Measurements from ENCODE around the gene MTHFD2L. TPM values are rescaled to one million over a fixed set of nuclear protein-coding genes. Genes with fewer than 3 reads are reported as not detected.

The MTHFD2L gene
- polyA plus RNA-seq, 3 donors, result 4.3 to 7.0 (median 4.8) TPM

DNA sequence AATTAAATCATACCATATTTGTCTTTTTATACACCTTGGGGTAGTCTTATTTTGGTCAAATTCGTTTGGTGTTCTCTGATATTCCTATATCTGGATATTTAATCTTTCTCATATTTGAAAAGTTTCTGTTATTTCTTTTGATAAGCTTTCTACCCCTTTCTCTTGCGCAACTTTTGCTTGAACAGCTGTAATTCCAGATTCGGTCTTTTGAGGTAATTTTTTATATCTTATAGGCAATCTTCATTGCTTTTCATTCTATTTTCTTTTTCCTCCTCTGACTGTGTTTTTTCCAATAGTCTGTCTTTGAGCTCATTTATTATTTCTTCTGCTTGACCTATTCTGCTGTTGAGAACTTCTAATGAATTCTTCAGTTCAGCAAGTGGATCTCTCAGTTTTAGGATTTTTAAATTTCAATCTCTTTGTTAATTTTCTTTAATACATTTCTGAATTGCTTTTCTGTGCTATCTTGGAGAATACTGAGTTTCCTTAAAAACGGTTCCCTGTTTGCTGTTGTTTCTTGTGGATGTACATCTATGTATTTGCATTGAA lies 11.3 kb upstream of the MTHFD2L start:
- TF ChIP-seq, protein P1, sequence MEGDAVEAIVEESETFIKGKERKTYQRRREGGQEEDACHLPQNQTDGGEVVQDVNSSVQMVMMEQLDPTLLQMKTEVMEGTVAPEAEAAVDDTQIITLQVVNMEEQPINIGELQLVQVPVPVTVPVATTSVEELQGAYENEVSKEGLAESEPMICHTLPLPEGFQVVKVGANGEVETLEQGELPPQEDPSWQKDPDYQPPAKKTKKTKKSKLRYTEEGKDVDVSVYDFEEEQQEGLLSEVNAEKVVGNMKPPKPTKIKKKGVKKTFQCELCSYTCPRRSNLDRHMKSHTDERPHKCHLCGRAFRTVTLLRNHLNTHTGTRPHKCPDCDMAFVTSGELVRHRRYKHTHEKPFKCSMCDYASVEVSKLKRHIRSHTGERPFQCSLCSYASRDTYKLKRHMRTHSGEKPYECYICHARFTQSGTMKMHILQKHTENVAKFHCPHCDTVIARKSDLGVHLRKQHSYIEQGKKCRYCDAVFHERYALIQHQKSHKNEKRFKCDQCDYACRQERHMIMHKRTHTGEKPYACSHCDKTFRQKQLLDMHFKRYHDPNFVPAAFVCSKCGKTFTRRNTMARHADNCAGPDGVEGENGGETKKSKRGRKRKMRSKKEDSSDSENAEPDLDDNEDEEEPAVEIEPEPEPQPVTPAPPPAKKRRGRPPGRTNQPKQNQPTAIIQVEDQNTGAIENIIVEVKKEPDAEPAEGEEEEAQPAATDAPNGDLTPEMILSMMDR (IDR thresholded peaks at IDR 0.05), result no peak
- no peak overlapping the region for H3K4me3 Mint-ChIP-seq
- peaks cover 0 to 5% (median 2%) of the 10 kb centered on the region in 7 donors for H3K9me3 Mint-ChIP-seq
- no peaks in the 10 kb centered on the region for H3K27me3 ChIP-seq (ENCODE audit: control insufficient read depth in 2 of 2, insufficient read depth in 2 of 2, low read length in 2 of 2)
- no CpG with 5 or more reads among the region's 4 CpGs for WGBS (ENCODE audit: insufficient coverage)
- H3K36me3 ChIP-seq (replicated peaks in 1 of 2; ENCODE audit: control insufficient read depth in 1 of 2, insufficient read depth in 2 of 2, low read length in 2 of 2), result no peaks in the 10 kb centered on the region
- H3K36me3 Mint-ChIP-seq, result no peaks in the 10 kb centered on the region
- H3K27ac Mint-ChIP-seq, result no peak overlapping the region
- no peaks in the 10 kb centered on the region for H3K4me1 ChIP-seq (ENCODE audit: control insufficient read depth in 1 of 2, insufficient read depth in 2 of 2, low read length in 2 of 2)
- DNase-seq, result no peak
- no peaks in the 10 kb centered on the region for H3K79me2 ChIP-seq (ENCODE audit: insufficient read depth, low read length)
- H3K4me2 ChIP-seq (replicated peaks; ENCODE audit: extremely low read depth, low read length, poor library complexity, severe bottlenecking), result no peak overlapping the region
- intact Hi-C loops (cut with micrococcal nuclease), result no loop called here
- no peaks in the 10 kb centered on the region for H4K20me1 ChIP-seq (ENCODE audit: insufficient read depth, low read length)
- H3K27ac ChIP-seq (ENCODE audit: low read depth in 1 of 2, low read length in 2 of 2), result no peak overlapping the region
- no peak overlapping the region for H2AFZ ChIP-seq (ENCODE audit: insufficient read depth, low read depth, low read length, poor library complexity, severe bottlenecking)
- H3K4me3 ChIP-seq (replicated peaks in 1 of 3; ENCODE audit: low read depth in 2 of 3, low read length in 3 of 3), result no peak overlapping the region
- no peak overlapping the region for H3K9ac ChIP-seq (ENCODE audit: insufficient read depth, low read length, poor library complexity, severe bottlenecking)
- no peaks in the 10 kb centered on the region for H3K4me1 Mint-ChIP-seq
- peaks cover 0 to 8% (median 1%) of the 10 kb centered on the region in 3 donors for H3K27me3 Mint-ChIP-seq (ENCODE audit: low read depth in 3 of 3)
- no peaks in the 10 kb centered on the region for H3K9me3 ChIP-seq (replicated peaks in 1 of 2; ENCODE audit: control insufficient read depth in 1 of 2, insufficient read depth in 1 of 2, low read length in 2 of 2)

DNA sequence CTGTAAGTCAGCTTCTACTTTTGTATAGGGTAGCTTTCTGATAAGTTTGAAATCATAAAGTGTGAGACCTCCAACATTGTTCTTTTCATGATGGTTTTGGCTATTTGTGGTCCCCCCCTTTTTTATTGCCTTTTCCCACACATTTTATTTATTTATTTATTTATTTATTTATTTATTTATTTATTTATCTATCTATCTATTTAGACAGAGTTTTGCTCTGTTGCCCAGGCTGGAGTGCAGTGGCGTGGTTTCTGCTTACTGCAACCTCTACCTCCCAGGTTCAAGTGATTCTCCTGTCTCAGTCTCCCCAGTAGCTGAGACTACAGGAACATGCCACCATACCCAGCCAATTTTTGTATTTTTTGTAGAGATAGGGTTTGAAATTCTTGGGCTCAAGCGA lies 9.7 kb upstream of the MTHFD2L start:
- Histone ChIP-seq H3K9ac (ENCODE audit: insufficient read depth, low read length, poor library complexity, severe bottlenecking) (no peak overlapping the region), H3K4me3 (replicated peaks in 1 of 3; ENCODE audit: low read depth in 2 of 3, low read length in 3 of 3) (no peak overlapping the region), H2AFZ (ENCODE audit: insufficient read depth, low read depth, low read length, poor library complexity, severe bottlenecking) (no peak overlapping the region), H3K27ac (ENCODE audit: low read depth in 1 of 2, low read length in 2 of 2) (no peak overlapping the region), H4K20me1 (ENCODE audit: insufficient read depth, low read length) (no peaks in the 10 kb centered on the region), H3K4me1 (ENCODE audit: control insufficient read depth in 1 of 2, insufficient read depth in 2 of 2, low read length in 2 of 2) (no peaks in the 10 kb centered on the region), H3K27me3 (ENCODE audit: control insufficient read depth in 2 of 2, insufficient read depth in 2 of 2, low read length in 2 of 2) (no peaks in the 10 kb centered on the region), H3K9me3 (replicated peaks in 1 of 2; ENCODE audit: control insufficient read depth in 1 of 2, insufficient read depth in 1 of 2, low read length in 2 of 2) (no peaks in the 10 kb centered on the region), H3K4me2 (replicated peaks; ENCODE audit: extremely low read depth, low read length, poor library complexity, severe bottlenecking) (no peak overlapping the region), H3K79me2 (ENCODE audit: insufficient read depth, low read length) (no peaks in the 10 kb centered on the region), H3K36me3 (replicated peaks in 1 of 2; ENCODE audit: control insufficient read depth in 1 of 2, insufficient read depth in 2 of 2, low read length in 2 of 2) (no peaks in the 10 kb centered on the region)
- intact Hi-C loops (cut with micrococcal nuclease), result no loop called here
- TF ChIP-seq, protein P1 (IDR thresholded peaks at IDR 0.05), result no peak
- WGBS (ENCODE audit: insufficient coverage), result no CpG with 5 or more reads among the region's 2 CpGs
- H3K27ac Mint-ChIP-seq, result no peak overlapping the region
- no peak for DNase-seq
- no peak overlapping the region for H3K4me3 Mint-ChIP-seq
- peaks cover 0 to 5% (median 2%) of the 10 kb centered on the region in 7 donors for H3K9me3 Mint-ChIP-seq
- H3K36me3 Mint-ChIP-seq, result no peaks in the 10 kb centered on the region
- no peaks in the 10 kb centered on the region for H3K4me1 Mint-ChIP-seq
- H3K27me3 Mint-ChIP-seq (ENCODE audit: low read depth in 3 of 3), result peaks cover 0 to 8% (median 1%) of the 10 kb centered on the region in 3 donors

All from CD14-positive monocyte (primary cell).